Epithelial cell of esophagus (primary cell): ENCODE results near the gene HEXIM1.
A peak's percentile ranks its signal among the peaks of the same experiment; 100 is the strongest.

Source experiments
- DNase-seq: peaks from one replicate; pipeline ENCODE4 v3.0.0; 2010; ENCODE audit warnings: low read depth
- H3K4me3 ChIP-seq: 2 replicates; pipeline ENCODE4 v1.5.1; 2011; ENCODE audit warnings: mild to moderate bottlenecking, low read length, control low read depth
- TF ChIP-seq, protein P1 (sequence below): IDR thresholded peaks from 2 replicates; pipeline ENCODE4 v1.5.1; 2011; ENCODE audit warnings: low read depth, mild to moderate bottlenecking, low read length, control low read depth, inconsistent platforms; ENCODE audit not compliant: insufficient read depth; ENCODE audit errors: missing control alignments

The HEXIM1 gene

DNA sequence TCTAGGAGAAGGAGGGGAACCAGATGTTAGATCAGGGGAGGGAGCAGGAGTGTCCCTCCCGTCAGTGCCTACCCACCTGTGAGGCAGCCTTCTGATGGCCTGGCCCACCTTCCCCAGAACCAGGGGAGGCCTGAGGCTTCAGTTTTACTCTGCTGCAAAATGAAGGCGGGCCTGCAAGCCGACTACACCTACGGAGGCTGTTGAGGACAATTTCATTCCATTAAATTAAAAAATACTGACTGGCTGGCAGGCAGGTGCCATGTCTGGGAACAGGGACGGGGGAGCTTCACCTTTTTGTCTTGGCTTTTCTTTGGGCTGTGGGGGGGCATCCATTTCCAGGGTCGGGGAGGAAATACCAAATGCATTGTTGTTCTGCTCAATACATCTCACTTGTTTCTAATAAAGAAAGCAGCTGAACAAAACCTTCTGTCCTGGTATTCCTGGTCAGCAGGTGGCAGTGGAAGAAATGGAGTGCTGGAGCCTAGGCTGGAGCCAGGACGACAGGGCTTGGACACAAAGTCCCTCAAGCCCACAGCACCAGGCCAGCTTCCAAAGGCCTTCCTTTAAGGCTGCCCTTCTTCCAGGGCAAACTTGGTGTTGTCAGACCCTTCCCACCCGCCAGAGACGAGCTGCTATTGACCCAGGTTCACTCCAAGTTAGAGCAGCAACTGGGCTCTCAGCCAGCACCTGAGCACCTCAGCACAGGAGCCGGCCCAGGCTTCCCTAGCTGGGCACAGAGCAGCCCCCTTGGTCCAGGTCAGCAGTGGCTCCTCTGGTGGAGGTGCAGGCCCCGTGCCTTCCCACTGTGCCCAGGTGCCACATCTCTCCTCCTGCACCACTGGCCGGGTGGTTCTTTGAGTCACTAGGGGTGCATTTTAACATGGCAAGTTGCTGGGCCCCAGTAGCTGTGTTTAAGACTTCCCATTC lies 39.4 kb upstream of the HEXIM1 start:
- TF ChIP-seq, protein P1, sequence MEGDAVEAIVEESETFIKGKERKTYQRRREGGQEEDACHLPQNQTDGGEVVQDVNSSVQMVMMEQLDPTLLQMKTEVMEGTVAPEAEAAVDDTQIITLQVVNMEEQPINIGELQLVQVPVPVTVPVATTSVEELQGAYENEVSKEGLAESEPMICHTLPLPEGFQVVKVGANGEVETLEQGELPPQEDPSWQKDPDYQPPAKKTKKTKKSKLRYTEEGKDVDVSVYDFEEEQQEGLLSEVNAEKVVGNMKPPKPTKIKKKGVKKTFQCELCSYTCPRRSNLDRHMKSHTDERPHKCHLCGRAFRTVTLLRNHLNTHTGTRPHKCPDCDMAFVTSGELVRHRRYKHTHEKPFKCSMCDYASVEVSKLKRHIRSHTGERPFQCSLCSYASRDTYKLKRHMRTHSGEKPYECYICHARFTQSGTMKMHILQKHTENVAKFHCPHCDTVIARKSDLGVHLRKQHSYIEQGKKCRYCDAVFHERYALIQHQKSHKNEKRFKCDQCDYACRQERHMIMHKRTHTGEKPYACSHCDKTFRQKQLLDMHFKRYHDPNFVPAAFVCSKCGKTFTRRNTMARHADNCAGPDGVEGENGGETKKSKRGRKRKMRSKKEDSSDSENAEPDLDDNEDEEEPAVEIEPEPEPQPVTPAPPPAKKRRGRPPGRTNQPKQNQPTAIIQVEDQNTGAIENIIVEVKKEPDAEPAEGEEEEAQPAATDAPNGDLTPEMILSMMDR, result peak; percentile 24
- DNase-seq, result no peak
- no peak overlapping the region for H3K4me3 ChIP-seq

DNA sequence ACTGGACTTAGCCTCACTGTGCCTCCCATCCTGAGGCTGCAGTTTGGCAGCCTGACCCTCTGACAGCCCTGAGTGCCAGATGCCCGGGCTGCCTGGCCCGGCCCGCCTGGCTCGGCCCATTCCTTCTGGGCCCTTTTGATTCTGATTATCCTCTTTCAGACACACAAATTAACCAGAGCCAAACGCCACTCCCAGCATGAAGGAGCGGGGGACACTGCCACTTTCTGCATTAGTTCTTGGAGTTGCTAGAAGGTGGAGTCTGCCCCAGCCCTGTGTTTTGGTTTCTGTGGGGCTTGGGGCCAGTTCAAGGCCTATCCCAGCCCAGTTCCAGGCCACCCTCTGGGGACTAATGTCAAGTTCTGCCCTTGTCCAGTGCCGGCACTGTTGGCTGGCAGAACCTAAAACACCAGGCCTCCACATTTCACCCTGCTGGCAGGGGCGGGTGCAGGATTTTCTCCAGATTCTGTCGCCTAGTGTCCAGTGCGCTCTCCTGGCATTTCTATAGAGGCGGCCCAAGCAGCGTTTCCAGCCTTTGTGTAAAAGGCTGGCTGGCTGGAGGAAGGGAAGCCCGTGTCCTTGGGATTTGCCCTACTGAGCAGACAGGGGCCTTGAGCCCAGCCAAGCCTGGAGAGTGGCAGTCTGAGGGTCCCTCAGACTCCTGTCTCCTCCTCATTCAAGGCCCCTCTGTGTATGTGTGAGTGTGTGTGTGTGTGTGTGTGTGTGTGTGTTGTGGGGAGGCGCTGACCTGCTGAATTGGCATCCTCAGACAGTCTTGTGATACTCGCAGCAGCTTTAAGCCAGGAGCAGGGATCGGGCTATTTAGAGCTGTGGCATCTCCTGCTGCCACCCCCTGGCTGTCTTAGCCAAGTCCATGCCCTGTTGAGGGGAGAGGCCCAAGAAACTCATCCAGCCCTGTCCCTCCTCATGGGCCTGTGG lies 37.3 kb upstream of the HEXIM1 start:
- peak; percentile 42 for DNase-seq
- no peak overlapping the region for H3K4me3 ChIP-seq
- TF ChIP-seq, protein P1, result no peak

DNA sequence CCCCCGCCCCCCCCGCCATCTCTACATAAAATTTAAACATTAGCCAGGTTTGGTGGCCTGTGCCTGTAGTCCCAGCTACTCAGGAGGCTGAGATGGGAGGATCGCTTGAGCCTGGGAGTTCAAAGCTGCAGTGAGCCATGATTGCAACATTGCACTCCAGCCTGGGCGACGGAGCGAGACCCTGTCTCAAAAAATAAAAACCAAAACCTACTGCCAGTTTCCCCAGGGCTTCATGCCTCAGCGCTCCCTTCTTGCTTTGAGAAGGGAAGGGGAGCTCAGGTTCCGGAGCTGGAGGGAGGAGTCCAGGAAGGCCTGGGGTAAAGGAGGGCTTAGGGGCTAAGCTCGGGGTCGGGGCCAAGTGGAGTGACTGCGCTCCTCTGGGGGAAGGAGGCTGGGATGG lies 36.4 kb upstream of the HEXIM1 start:
- no peak for DNase-seq
- TF ChIP-seq, protein P1, result no peak
- H3K4me3 ChIP-seq, result no peak overlapping the region

DNA sequence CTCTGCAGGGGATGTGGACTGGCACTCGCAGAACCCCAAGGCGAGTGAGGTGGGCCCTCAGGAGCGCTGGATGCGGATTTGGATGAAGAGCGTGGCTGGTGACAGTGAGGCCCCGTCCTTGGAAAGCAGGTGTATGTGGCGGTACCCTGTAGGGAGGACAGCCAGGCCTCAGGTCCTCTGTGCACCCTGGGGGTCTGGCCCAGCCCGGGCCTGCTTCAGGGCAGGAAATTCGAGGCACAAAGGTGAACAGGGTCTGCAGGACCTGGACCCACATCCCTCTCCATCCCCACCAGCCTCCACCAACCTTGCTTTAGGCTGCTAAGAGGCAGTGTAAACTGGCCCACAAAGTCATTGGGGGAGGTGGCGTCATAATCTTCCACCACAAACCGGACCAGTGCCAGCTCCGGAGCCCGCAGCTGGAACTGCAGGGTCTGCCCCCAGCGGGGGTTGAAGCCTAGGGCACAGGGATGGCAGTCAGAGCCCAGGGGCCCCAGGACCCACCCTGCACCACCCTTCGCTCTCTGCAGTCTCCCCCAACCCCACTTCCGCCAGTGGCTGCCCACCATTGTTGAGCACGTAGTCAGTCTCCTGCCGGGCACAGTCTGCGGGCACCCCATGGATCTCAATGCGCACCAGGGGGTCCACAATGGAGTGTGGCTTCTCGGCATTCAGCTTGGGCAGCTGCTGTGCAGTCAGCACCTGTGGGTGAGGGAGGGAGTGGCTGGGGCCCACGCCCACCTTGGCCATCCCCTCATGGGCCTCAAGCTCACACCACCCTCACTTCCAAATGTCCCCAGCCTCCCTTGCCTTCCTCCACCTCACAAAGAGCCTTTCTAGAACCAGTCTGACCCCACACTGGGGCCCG lies 35.5 kb upstream of the HEXIM1 start:
- DNase-seq, result no peak
- H3K4me3 ChIP-seq, result no peak overlapping the region
- TF ChIP-seq, protein P1, result no peak

DNA sequence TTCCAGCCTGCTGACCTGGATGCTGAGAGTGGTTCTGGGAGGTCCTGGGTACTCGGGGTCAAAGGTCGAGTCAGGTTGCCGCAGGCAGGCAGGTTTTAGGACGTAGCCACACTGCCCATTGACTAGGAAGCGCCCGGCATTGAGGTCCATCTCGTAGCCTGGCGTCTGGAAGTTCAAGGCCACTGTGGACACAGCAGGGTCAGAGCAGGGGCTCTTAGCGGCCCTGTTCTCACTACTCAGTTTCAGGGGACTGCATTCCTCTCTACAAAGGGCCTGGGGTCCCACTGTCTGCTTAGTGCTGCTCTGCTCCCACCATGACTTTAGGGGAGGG lies 34.9 kb upstream of the HEXIM1 start:
- no peak overlapping the region for H3K4me3 ChIP-seq
- TF ChIP-seq, protein P1, result no peak
- no peak for DNase-seq

DNA sequence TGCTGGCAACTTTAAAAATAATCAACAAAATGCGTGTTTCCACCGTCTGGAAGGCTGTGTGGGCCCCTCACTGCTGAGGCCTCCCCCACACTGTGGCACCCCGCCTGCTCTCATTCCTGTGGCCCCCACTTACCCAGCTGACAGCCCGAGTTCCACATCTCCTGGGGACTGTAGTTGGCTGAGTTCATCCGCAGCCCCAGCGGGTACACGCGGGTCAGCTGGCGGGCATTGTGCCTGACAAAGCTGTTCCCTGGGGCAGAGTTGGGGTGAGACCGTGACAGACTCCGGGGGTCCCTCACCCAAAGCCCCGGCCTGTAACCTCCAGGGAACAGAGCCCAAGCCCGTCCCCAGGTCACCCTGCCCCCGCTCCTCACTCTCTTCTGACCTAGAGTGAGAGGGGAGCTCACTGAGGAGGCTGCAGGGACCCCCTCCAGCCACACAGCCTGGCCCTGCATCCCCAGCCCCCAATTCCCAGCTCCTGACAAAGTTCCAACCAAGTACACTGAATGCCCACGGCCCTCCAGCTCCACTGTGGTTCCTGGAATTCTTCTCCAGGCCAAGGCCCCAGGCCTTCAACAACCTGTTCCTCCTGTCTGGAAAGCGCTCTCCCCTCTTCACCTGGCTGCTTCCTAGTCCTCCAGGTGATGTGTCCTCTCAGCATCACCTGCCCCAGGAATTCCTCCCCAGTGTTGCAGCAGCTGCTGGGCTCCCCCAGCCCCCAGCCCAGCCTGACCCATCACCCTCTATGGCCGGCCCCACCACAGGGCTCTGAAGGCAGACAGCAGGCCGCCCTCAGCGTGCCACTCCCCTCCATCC lies 34.0 kb upstream of the HEXIM1 start:
- DNase-seq, result no peak
- TF ChIP-seq, protein P1, result no peak
- H3K4me3 ChIP-seq, result no peak overlapping the region
